ENCODE measurements around the gene SAXO1. TPM values are rescaled to one million over a fixed set of nuclear protein-coding genes. Genes with fewer than 3 reads are reported as not detected.

SAXO1 gene
- total and polyA plus RNA-seq, 3 donors from 2014 or later: 25.8 to 103 (median 44.0) TPM

DNA sequence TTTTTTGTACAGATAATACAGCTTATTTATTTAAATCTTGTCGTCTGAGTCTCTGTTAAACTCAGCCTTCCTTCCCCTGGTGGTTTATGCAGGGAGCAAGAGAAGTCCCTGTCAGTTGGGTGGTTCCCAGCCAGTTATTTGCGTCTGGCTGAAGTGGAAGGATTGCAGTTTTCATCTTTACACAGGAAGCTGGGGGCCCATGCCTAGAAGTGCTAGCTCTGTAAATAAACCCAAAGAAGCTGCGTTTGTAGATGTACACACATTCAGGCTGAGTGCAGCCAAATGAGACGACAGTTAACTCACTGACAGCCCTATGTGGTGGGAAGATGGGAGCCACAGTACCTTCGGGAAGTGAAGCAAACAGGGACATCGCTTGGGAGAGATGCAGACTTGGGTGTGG lies 122.1 kb downstream of the SAXO1 start:
- Histone ChIP-seq H3K27ac (no peak overlapping the region), H3K36me3 (ENCODE audit: low read depth, missing control alignments) (no peaks in the 10 kb centered on the region), H3K27me3 (no peaks in the 10 kb centered on the region), H3K4me3 (no peak overlapping the region), H3K9me3 (no peaks in the 10 kb centered on the region), H3K4me1 (no peaks in the 10 kb centered on the region)
- 65 to 66% methylated on average over 6 of the region's 6 CpGs for WGBS, 2 donors
- DNase-seq: no peak
- intact Hi-C loops (cut with DNase I; ENCODE audit: low total_unique reads): no loop called here
- TF ChIP-seq, protein P1, sequence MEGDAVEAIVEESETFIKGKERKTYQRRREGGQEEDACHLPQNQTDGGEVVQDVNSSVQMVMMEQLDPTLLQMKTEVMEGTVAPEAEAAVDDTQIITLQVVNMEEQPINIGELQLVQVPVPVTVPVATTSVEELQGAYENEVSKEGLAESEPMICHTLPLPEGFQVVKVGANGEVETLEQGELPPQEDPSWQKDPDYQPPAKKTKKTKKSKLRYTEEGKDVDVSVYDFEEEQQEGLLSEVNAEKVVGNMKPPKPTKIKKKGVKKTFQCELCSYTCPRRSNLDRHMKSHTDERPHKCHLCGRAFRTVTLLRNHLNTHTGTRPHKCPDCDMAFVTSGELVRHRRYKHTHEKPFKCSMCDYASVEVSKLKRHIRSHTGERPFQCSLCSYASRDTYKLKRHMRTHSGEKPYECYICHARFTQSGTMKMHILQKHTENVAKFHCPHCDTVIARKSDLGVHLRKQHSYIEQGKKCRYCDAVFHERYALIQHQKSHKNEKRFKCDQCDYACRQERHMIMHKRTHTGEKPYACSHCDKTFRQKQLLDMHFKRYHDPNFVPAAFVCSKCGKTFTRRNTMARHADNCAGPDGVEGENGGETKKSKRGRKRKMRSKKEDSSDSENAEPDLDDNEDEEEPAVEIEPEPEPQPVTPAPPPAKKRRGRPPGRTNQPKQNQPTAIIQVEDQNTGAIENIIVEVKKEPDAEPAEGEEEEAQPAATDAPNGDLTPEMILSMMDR (IDR thresholded peaks at IDR 0.05): no peak
- TF ChIP-seq POLR2A (IDR thresholded peaks at IDR 0.05): no peak

DNA sequence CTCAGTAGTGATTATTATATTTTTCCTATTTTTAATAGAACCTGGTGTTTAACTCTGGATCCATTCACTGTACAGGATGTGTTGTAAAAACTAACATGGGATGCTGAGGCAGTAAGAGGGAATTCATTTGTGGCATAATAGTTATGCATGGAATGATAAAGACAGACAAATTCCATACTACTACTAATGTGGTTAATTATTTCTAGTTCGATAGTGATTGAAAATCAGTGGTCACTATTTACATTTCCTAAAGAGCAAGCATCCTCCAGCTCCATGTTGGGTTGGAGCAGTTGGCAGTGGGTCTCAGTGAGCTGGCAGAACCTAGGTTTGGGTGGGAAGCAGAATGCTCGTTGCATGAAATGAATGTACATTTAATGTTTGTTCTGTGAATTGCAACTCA lies 122.6 kb downstream of the SAXO1 start:
- no peak for DNase-seq
- intact Hi-C loops (cut with DNase I; ENCODE audit: low total_unique reads): no loop called here
- WGBS, 2 donors: 72 to 80% methylated on average over 2 of the region's 2 CpGs
- no peaks in the 10 kb centered on the region for H3K36me3 ChIP-seq (ENCODE audit: low read depth, missing control alignments)
- H3K27me3 ChIP-seq: no peaks in the 10 kb centered on the region
- no peak overlapping the region for H3K4me3 ChIP-seq
- no peaks in the 10 kb centered on the region for H3K9me3 ChIP-seq
- no peak overlapping the region for H3K27ac ChIP-seq
- no peaks in the 10 kb centered on the region for H3K4me1 ChIP-seq
- TF ChIP-seq, protein P1 (IDR thresholded peaks at IDR 0.05): no peak
- TF ChIP-seq POLR2A (IDR thresholded peaks at IDR 0.05): no peak

DNA sequence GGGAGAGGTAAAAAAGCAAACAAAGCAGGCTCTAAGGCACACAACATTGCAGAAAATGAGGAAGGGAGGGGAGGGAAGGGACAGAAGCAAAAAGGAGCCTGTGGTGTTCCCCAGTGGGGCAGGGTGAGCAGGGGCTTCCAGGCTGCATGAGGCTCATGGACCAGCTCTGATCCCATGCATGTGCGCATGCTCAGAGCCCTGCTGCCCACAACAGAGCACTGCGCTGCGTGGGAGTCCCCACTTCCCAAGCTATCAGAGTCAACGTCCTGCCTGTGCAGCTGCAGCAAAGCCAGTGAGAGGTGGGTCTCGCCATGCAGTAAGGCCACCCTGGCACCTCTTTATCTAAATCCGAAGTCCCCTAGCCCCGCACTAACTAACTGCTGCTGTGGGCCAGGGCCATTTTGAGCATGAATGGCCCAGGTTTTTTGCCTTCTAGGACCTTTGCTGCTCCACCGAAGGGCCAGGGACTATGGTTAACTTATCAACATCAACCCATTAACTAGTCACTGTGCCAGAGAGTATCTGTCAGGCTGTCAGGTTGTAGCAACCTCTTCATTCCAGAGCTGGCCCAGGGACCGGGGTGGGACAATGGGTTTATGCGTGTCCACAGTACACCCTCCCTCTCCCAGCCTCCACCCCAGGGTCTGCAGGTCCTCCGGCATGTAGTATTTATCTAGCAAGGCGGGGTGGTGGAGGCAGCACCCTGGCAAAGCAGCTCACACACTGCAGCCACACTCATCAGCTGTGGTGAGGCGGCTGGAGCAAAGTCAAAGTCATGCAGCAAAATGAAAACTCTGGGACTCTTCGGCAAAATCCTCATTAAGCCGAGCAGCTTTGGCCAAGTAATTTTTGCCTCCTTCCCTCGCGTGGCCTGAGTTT lies 123.6 kb downstream of the SAXO1 start:
- WGBS, 2 donors: 53 to 82% methylated on average over 13 to 17 of the region's 17 CpGs

GRCh38 chr9:18907927-18908625 lies 124.9 kb downstream of the SAXO1 start:
- WGBS, 2 donors: 91 to 92% methylated on average over 15 of the region's 15 CpGs
- H3K36me3 ChIP-seq (ENCODE audit: low read depth, missing control alignments): no peaks in the 10 kb centered on the region
- H3K9me3 ChIP-seq: no peaks in the 10 kb centered on the region
- H3K4me1 ChIP-seq: no peaks in the 10 kb centered on the region
- no peak for DNase-seq
- intact Hi-C loops (cut with DNase I; ENCODE audit: low total_unique reads): no loop called here
- TF ChIP-seq, protein P1 (IDR thresholded peaks at IDR 0.05): no peak
- TF ChIP-seq POLR2A (IDR thresholded peaks at IDR 0.05): no peak
- no peak overlapping the region for H3K27ac ChIP-seq
- H3K27me3 ChIP-seq: no peaks in the 10 kb centered on the region
- H3K4me3 ChIP-seq: no peak overlapping the region

More for the DNA sequence above, 123.6 kb downstream of the SAXO1 start:
- intact Hi-C loops (cut with DNase I; ENCODE audit: low total_unique reads): no loop called here
- peak; percentile 77 for DNase-seq
- H3K4me1 ChIP-seq: no peaks in the 10 kb centered on the region
- no peaks in the 10 kb centered on the region for H3K36me3 ChIP-seq (ENCODE audit: low read depth, missing control alignments)
- H3K9me3 ChIP-seq: no peaks in the 10 kb centered on the region
- H3K27me3 ChIP-seq: no peaks in the 10 kb centered on the region
- H3K4me3 ChIP-seq: no peak overlapping the region
- TF ChIP-seq, protein P1 (IDR thresholded peaks at IDR 0.05): no peak
- no peak for TF ChIP-seq POLR2A (IDR thresholded peaks at IDR 0.05)
- H3K27ac ChIP-seq: no peak overlapping the region

Measured in testis (tissue), 3 donors.